ENCODE measurements around the gene PPME1.
"Not testable (repeated sequence)": the region's sequence is repeated elsewhere in the genome, so short reads cannot be mapped to it uniquely, and the experiment has no call there.

The PPME1 gene

DNA sequence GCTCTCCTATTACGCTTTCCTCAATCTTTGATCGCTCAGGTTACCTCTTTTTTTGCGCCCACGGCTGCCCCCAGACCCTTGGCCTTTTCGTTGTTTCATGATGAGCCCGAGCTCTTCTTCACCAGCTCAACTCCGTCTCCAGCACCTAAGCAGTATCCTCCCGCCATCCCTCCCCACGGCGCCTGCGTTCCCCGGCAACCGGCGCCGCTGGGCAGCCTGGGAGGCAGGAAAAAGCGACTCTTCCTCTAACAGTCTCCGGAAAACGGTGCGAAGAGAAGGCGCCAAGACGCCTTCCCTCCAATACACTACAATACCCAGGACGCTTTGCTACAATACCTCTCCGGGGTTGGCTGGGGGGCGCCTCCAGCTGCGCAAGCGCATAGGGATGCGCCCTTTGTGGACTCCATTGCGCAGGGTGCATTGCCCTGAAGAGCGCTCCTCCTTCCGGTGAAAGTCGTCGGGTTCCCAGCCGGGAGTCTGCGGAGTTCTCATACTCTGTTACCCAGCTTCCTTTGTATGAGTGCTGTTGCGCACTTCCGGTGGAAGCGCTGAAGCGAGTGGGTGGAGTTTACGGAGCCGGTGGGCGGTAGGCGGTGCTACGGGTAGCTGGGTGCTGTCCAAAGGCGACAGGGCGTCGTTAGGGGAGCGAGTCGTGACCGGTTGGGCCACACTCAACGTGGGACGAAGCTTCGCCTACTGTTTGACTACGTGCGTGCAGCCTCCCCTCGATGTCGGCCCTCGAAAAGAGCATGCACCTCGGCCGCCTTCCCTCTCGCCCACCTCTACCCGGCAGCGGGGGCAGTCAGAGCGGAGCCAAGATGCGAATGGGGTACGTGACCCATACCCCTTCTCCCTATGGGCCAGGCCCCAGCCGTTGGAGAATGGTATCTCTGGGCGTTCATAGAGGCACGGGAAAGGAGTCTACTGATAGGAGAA, at the start of gene PPME1, which contains the start of gene C2CD3:
PPME1 (plus strand) TSS at position 596 of the 936 bp plus-strand sequence; CDS start at position 729, 133 bp downstream.
C2CD3 (minus strand) TSS at position 309 of the 936 bp plus-strand sequence; CDS start at position 99, 210 bp downstream.
- peak; percentile 94 for DNase-seq (ENCODE audit: low spot score)

GRCh38 chr11:74121804-74122203, 49.3 kb upstream of the PPME1 start:
- DNase-seq (ENCODE audit: low spot score) = no peak

DNA sequence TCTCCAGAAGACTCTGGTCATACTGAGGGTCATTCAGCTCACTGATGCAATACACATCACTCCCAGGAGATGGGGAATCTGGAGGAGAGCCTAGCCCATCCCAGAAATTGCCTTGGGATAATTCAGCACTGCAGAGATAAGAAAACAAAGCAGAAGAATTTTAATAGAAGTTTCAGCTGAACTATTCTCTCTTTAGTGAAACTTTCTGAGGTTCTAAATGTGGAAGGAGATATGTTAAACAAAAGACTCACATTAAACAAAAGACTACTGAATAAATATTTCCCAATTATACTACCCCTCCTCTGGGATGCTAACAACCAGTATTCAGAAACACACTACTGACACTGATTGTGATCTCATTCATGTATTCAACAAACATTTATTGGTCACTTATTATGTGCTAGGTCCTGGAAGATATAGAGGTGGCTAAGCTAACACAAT, 48.1 kb upstream of the PPME1 start:
- DNase-seq (ENCODE audit: low spot score) = no peak

GRCh38 chr11:74129121-74129520, 42.0 kb upstream of the PPME1 start:
- DNase-seq (ENCODE audit: low spot score) = not testable (repeated sequence)

DNA sequence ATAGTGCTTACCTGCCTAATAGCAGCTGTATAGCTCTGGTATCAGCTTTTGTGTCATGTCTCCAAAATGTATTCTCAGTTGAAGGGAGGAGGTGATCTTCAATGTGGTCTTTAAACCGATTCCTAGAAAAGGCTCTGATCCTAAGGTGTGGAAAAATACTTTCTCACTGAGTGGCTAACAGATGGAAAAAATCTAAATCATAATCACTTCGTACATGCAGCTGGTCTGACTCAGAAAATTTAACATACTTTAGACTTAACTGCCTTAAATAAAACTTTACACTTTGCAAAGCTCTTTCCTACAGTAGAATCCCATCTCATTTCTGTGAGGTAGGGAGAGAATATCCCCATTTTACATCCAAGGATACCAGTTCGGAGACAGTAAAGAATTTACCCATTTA, 38.3 kb upstream of the PPME1 start:
- DNase-seq (ENCODE audit: low spot score) = no peak

- DNase-seq (ENCODE audit: low spot score) = no peak
These were observed 37.7 kb upstream of the PPME1 start for GRCh38 chr11:74133436-74133835.

GRCh38 chr11:74134661-74135060, 36.4 kb upstream of the PPME1 start:
- no peak for DNase-seq (ENCODE audit: low spot score)

DNA sequence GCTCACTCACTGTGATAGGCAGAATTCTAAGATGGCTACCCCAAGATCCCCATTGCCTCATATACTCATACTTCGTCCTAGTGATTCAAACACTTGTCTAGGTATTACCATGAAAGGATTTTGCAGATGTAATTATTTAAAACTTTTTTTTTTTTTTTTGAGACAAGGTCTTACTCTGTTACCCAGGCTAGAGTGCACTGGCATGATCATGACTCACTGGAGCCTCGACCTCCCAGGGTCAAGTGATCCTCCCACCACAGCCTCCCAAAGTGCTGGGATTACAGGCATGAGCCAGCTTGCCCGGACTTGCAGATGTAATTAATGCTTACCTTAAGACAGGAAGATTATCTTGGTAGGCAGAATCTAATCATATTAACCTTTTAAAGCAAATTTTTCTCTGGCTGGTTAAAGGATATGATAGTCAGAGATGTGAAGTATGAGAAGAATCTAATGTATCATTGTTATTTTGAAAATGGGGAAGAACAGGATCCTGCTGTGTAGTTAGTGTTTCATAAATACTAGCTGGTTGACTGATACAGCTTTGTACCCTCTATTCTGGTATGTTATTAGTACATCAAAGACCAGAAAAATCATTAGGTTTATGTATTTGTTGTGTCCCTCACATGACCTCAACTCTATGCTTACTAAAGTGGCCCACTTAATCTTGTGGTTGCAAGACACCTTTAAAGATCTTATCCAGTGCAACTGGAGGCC, 35.8 kb upstream of the PPME1 start:
- DNase-seq (ENCODE audit: low spot score) = no peak

- no peak for DNase-seq (ENCODE audit: low spot score)
These were observed 33.1 kb upstream of the PPME1 start for GRCh38 chr11:74138021-74138420.

GRCh38 chr11:74138572-74138971, 32.5 kb upstream of the PPME1 start:
- DNase-seq (ENCODE audit: low spot score) = no peak

DNA sequence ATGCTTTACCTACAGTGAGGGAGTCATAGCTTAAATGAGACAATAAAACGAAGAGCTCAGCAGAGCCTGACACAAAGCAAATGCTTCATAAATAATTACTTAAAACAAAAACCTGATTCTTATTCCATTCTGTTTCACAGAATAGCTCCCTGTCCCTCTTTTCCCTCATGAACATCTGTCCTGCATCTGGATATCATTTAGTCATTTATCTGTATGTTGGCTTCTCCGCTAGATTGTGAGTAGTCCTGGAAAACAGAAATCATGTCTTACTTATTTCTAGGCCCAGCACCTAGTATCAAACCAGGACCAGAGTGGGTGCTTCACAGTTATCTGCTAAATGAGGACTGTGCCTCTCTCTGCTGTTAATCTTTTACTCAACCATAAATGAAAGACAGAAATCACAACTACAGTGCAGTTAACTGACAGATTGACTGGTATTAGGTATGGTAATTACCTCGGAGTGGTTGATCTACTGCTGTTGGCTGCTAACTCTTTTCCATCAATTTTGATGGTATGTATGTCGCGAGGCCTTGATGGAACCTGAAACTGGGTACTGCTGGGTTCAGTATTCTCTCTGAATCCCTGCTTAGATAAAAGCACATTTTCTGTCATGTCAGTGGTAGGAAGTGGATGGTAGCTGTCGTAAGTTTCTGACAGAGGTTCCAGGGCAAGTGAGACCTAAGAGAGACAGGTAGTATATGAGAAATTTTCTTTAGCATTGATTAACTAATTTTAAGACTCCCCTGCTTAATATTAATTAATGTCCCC, 31.8 kb upstream of the PPME1 start:
- DNase-seq (ENCODE audit: low spot score) = no peak

DNA sequence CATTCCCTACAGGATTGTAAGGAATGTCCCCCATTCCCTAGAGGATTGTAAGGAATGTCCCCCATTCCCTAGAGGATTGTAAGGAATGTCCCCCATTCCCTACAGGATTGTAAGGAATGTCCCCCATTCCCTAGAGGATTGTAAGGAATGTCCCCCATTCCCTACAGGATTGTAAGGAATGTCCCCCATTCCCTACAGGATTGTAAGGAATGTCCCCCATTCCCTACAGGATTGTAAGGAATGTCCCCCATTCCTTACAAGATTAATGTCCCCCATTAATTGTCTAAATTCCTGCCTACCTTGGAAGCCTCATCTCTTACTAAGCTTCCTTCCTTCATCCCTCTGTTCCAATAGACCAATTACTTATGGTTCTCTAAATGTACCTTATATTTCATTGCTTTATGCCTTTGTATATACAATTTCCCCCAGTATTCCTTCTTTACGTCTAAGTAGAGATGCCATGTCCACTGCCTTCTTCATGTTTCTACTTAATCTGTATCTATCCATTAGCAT, 31.1 kb upstream of the PPME1 start:
- not testable (repeated sequence) for DNase-seq (ENCODE audit: low spot score)

DNA sequence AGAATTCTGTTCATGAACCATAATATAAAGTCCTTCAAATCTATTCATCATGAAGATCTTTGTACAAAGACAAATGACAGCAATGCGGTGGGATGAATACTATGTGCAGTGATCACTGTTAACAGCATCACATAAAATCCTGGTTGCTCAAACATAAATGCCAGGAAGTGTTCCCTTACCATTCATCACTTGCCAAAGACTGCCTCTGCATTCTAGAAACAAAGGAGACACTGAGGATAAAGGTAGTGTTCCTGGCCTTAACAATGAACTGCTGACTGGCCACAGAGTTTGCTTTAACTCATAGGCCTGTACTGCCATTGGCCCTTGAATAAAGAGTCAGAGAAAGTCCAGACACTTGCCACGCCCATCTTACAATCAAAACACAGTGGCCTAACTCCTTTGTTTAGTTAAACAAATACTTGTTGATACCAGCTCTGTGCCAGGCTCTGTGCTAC, 29.8 kb upstream of the PPME1 start:
- DNase-seq (ENCODE audit: low spot score) = no peak

- no peak for DNase-seq (ENCODE audit: low spot score)
These were observed 29.2 kb upstream of the PPME1 start for GRCh38 chr11:74141908-74142307.

DNA sequence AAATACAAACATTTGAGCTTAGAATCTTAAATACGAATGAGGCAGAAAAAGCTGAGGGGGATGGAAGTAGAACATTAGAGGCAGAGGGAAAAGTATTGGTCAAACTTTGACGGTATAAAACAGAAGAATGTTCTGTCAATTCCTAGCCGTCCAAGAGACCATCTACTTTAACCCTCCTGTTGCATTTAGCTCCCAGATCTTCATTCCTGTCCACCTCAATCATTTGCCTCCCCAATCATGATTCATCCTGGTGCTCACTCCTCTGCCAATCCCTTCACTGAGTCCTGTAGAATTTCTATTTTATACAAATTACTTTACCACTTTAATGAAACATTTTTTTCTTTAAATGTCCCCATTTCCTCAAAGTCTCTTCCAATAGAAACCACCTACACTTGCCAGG, 28.5 kb upstream of the PPME1 start:
- DNase-seq (ENCODE audit: low spot score) = no peak

- no peak for DNase-seq (ENCODE audit: low spot score)
These were observed 26.5 kb upstream of the PPME1 start for GRCh38 chr11:74144592-74144991.

- no peak for DNase-seq (ENCODE audit: low spot score)
These were observed 23.7 kb upstream of the PPME1 start for GRCh38 chr11:74147199-74147929.

GRCh38 chr11:74153224-74153623, 17.9 kb upstream of the PPME1 start:
- no peak for DNase-seq (ENCODE audit: low spot score)

GRCh38 chr11:74154620-74155281, 16.3 kb upstream of the PPME1 start:
- DNase-seq (ENCODE audit: low spot score) = no peak

DNA sequence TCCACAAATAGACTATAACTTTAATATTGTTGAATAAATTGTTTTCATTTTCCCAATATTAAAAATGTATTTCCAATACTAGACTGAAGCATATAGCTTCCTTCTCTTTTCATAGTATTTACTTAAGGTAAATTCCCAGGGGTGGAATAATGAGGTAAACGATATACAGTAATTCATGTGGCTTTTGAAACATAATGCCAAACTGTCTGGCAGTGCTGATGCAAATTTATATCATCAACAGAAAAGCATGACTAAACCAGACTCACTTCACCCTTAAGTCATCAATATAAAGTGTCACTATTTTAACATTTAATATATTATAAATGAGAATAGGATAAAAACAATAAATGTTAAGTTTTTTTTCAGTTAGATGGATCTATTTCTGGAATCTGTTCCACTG, 13.9 kb upstream of the PPME1 start:
- no peak for DNase-seq (ENCODE audit: low spot score)

- no peak for DNase-seq (ENCODE audit: low spot score)
These were observed 11.4 kb upstream of the PPME1 start for GRCh38 chr11:74159642-74160041.
